ENCODE results near the gene THUMPD3. TPM values are rescaled to one million over a fixed set of nuclear protein-coding genes. Genes with fewer than 3 reads are reported as not detected.

THUMPD3 gene
- total RNA-seq, 3 donors from 2014 or later (not counting 1 experiment from before 2014, with no cell fraction given) = 44.0 to 48.8 (median 46.3) TPM

GRCh38 chr3:9409981-9410854, 47.4 kb downstream of the THUMPD3 start:
- no peaks in the 10 kb centered on the region for H3K9me3 Mint-ChIP-seq
- no peaks in the 10 kb centered on the region for H3K36me3 Mint-ChIP-seq
- H3K27me3 Mint-ChIP-seq (ENCODE audit: low read depth in 2 of 2) = no peaks in the 10 kb centered on the region
- peak; percentile 48 to 55 (median 49) for ATAC-seq
- Histone ChIP-seq H3K4me3 (ENCODE audit: low read length) (no peak overlapping the region), H3K36me3 (ENCODE audit: control insufficient read depth, insufficient read depth, low read length) (no peaks in the 10 kb centered on the region), H3K9me3 (ENCODE audit: control insufficient read depth, insufficient read depth, low read length) (no peaks in the 10 kb centered on the region), H3K4me1 (ENCODE audit: control insufficient read depth, insufficient read depth, low read length) (peaks cover 16% of the 10 kb centered on the region), H3K27ac (ENCODE audit: low read length) (no peak overlapping the region), H3K27me3 (ENCODE audit: control insufficient read depth, insufficient read depth, low read length) (no peaks in the 10 kb centered on the region)
- WGBS (ENCODE audit: insufficient coverage) = 79% methylated on average over 3 of the region's 6 CpGs
- intact Hi-C loops (cut with micrococcal nuclease) = no loop called here
- no peak for TF ChIP-seq CTCF (IDR thresholded peaks at IDR 0.05)
- H3K27ac Mint-ChIP-seq = peak overlapping the region; percentile 44 to 65
- DNase-seq = no peak
- no peak overlapping the region for H3K4me3 Mint-ChIP-seq
- H3K4me1 Mint-ChIP-seq = peaks cover 67 to 70% of the 10 kb centered on the region in 2 donors

- no CpG with 5 or more reads among the region's 1 CpG for WGBS (ENCODE audit: insufficient coverage)
- Histone ChIP-seq H3K4me1 (ENCODE audit: control insufficient read depth, insufficient read depth, low read length) (peaks cover 16% of the 10 kb centered on the region), H3K9me3 (ENCODE audit: control insufficient read depth, insufficient read depth, low read length) (no peaks in the 10 kb centered on the region), H3K36me3 (ENCODE audit: control insufficient read depth, insufficient read depth, low read length) (peaks cover 2% of the 10 kb centered on the region), H3K27ac (ENCODE audit: low read length) (no peak overlapping the region), H3K4me3 (ENCODE audit: low read length) (no peak overlapping the region), H3K27me3 (ENCODE audit: control insufficient read depth, insufficient read depth, low read length) (no peaks in the 10 kb centered on the region)
- H3K36me3 Mint-ChIP-seq = no peaks in the 10 kb centered on the region
- DNase-seq (no peak), ATAC-seq (no peak)
- H3K9me3 Mint-ChIP-seq = no peaks in the 10 kb centered on the region
- no peak overlapping the region for H3K4me3 Mint-ChIP-seq
- H3K4me1 Mint-ChIP-seq = peaks cover 63 to 69% of the 10 kb centered on the region in 2 donors
- intact Hi-C loops (cut with micrococcal nuclease) = no loop called here
- H3K27ac Mint-ChIP-seq = peak overlapping the region; percentile 44 to 69
- no peak for TF ChIP-seq CTCF (IDR thresholded peaks at IDR 0.05)
- H3K27me3 Mint-ChIP-seq (ENCODE audit: low read depth in 2 of 2) = no peaks in the 10 kb centered on the region
Measured at GRCh38 chr3:9411302-9411701, 48.4 kb downstream of the THUMPD3 start.

- Mint-ChIP-seq H3K4me1 (peaks cover 73 to 75% of the 10 kb centered on the region in 2 donors), H3K9me3 (no peaks in the 10 kb centered on the region), H3K36me3 (no peaks in the 10 kb centered on the region), H3K4me3 (no peak overlapping the region), H3K27me3 (ENCODE audit: low read depth in 2 of 2) (no peaks in the 10 kb centered on the region), H3K27ac (peak overlapping the region; percentile 69 to 73)
- no peak for ATAC-seq
- DNase-seq = no peak
- WGBS (ENCODE audit: insufficient coverage) = 83% methylated on average over 1 of the region's 1 CpG
- Histone ChIP-seq H3K36me3 (ENCODE audit: control insufficient read depth, insufficient read depth, low read length) (peaks cover 2% of the 10 kb centered on the region), H3K27me3 (ENCODE audit: control insufficient read depth, insufficient read depth, low read length) (no peaks in the 10 kb centered on the region), H3K4me1 (ENCODE audit: control insufficient read depth, insufficient read depth, low read length) (peaks cover 12% of the 10 kb centered on the region), H3K9me3 (ENCODE audit: control insufficient read depth, insufficient read depth, low read length) (no peaks in the 10 kb centered on the region), H3K27ac (ENCODE audit: low read length) (no peak overlapping the region), H3K4me3 (ENCODE audit: low read length) (no peak overlapping the region)
- intact Hi-C loops (cut with micrococcal nuclease) = no loop called here
- no peak for TF ChIP-seq CTCF (IDR thresholded peaks at IDR 0.05)
Measured at GRCh38 chr3:9412293-9412692, 49.4 kb downstream of the THUMPD3 start.
